Measurements from ENCODE around the gene ANKHD1. TPM values are rescaled to one million over a fixed set of nuclear protein-coding genes. Genes with fewer than 3 reads are reported as not detected.
"Not testable (repeated sequence)": the region's sequence is repeated elsewhere in the genome, so short reads cannot be mapped to it uniquely, and the experiment has no call there.

Gene ANKHD1
- total RNA-seq, 1 experiment from 2014 or later = 67.5 TPM

GRCh38 chr5:140564196-140565023, 162.8 kb downstream of the ANKHD1 start, which contains the start of the genes APBB3 and SLC35A4:
Gene APBB3, minus strand, starts transcription at chr5:140564598. Its CDS starts 353 bp downstream, at chr5:140564245.
Gene SLC35A4, plus strand, starts transcription at chr5:140564828. Its CDS starts 2,342 bp downstream, at chr5:140567170.
- peak; percentile 99 for DNase-seq (ENCODE audit: low read depth)

- DNase-seq (ENCODE audit: low read depth) = peak; percentile 37
Observed at GRCh38 chr5:140565024-140565779, 163.6 kb downstream of the ANKHD1 start.

- no peak for DNase-seq (ENCODE audit: low read depth)
Observed at GRCh38 chr5:140565780-140566095, 164.1 kb downstream of the ANKHD1 start.

GRCh38 chr5:140566665-140567064, 165.0 kb downstream of the ANKHD1 start:
- no peak for DNase-seq (ENCODE audit: low read depth)

- no peak for DNase-seq (ENCODE audit: low read depth)
Observed at GRCh38 chr5:140567136-140567818, 165.6 kb downstream of the ANKHD1 start.

- DNase-seq (ENCODE audit: low read depth) = no peak
Observed at GRCh38 chr5:140567871-140568270, 166.2 kb downstream of the ANKHD1 start.

GRCh38 chr5:140568443-140569063, 166.9 kb downstream of the ANKHD1 start:
- no peak for DNase-seq (ENCODE audit: low read depth)

- DNase-seq (ENCODE audit: low read depth) = no peak
Observed at GRCh38 chr5:140569197-140569596, 167.6 kb downstream of the ANKHD1 start.

- no peak for DNase-seq (ENCODE audit: low read depth)
Observed at GRCh38 chr5:140570058-140570457, 168.4 kb downstream of the ANKHD1 start.

- no peak for DNase-seq (ENCODE audit: low read depth)
Observed at GRCh38 chr5:140570488-140570887, 168.9 kb downstream of the ANKHD1 start.

GRCh38 chr5:140571105-140571504, 169.5 kb downstream of the ANKHD1 start:
- DNase-seq (ENCODE audit: low read depth) = no peak

GRCh38 chr5:140573683-140574082, 172.1 kb downstream of the ANKHD1 start:
- no peak for DNase-seq (ENCODE audit: low read depth)

GRCh38 chr5:140574165-140574564, 172.5 kb downstream of the ANKHD1 start:
- DNase-seq (ENCODE audit: low read depth) = no peak

- DNase-seq (ENCODE audit: low read depth) = peak; percentile 64
Observed at GRCh38 chr5:140575309-140575708, 173.7 kb downstream of the ANKHD1 start.

GRCh38 chr5:140576776-140577201, 175.2 kb downstream of the ANKHD1 start:
- no peak for DNase-seq (ENCODE audit: low read depth)

GRCh38 chr5:140579188-140579747, 177.6 kb downstream of the ANKHD1 start:
- DNase-seq (ENCODE audit: low read depth) = not testable (repeated sequence)

- DNase-seq (ENCODE audit: low read depth) = no peak
Observed at GRCh38 chr5:140587495-140587894, 185.9 kb downstream of the ANKHD1 start.

GRCh38 chr5:140588311-140589070, 186.9 kb downstream of the ANKHD1 start:
- DNase-seq (ENCODE audit: low read depth) = no peak
